ENCODE data around the gene ZNF17.
A peak's percentile ranks its signal among the peaks of the same experiment; 100 is the strongest.

Gene ZNF17

GRCh38 chr19:57434386-57435061 lies 23.6 kb downstream of the ZNF17 start:
- no peak for DNase-seq

GRCh38 chr19:57435062-57435978 lies 24.4 kb downstream of the ZNF17 start, which contains the start of gene ZNF749:
Gene ZNF749 (plus strand): TSS chr19:57435325. CDS start chr19:57435579, 254 bp downstream.
- peak; percentile 76 to 97 for DNase-seq

- no peak for DNase-seq
Measured at GRCh38 chr19:57436417-57436816, 25.5 kb downstream of the ZNF17 start.

GRCh38 chr19:57437931-57438330 lies 27.0 kb downstream of the ZNF17 start:
- no peak for DNase-seq

- no peak for DNase-seq
Measured at GRCh38 chr19:57438925-57439324, 28.0 kb downstream of the ZNF17 start.

GRCh38 chr19:57441979-57442752 lies 31.2 kb downstream of the ZNF17 start:
- no peak for DNase-seq

GRCh38 chr19:57443121-57443696 lies 32.2 kb downstream of the ZNF17 start:
- DNase-seq: no peak

GRCh38 chr19:57452307-57452706 lies 41.3 kb downstream of the ZNF17 start:
- no peak for DNase-seq

- peak in 1 of 2 donors; percentile 40 for DNase-seq
Measured at GRCh38 chr19:57465680-57466381, 54.9 kb downstream of the ZNF17 start.

- DNase-seq: no peak
Measured at GRCh38 chr19:57466489-57466888, 55.5 kb downstream of the ZNF17 start.

All from bone marrow (tissue), 2 donors.